H1 (cell line): ENCODE data around the gene GDPD5. TPM values are rescaled to one million over a fixed set of nuclear protein-coding genes. Genes with fewer than 3 reads are reported as not detected.

ENCODE experiments used
- EP300 ChIP-seq, 2 experiments: IDR thresholded peaks; 1 replicate in 1 of 2; 2 replicates in 1 of 2; pipeline ENCODE4 v1.6.1; 2011 to 2012; ENCODE audit warnings: low read depth in 2 of 2, low read length in 2 of 2, mild to moderate bottlenecking in 2 of 2, borderline replicate concordance in 1 of 2, inconsistent platforms in 1 of 2, moderate library complexity in 1 of 2
- GTF2F1 ChIP-seq: IDR thresholded peaks from 2 replicates; pipeline ENCODE4 v1.6.1; 2012; ENCODE audit warnings: low read depth, low read length, improper control_type of control experiment, borderline replicate concordance
- JUN ChIP-seq: IDR thresholded peaks from 2 replicates; pipeline ENCODE4 v1.6.1; 2011; ENCODE audit warnings: low read depth, mild to moderate bottlenecking, improper control_type of control experiment, low read length
- MAX ChIP-seq: IDR thresholded peaks from 2 replicates; pipeline ENCODE4 v1.6.1; 2012; ENCODE audit warnings: inconsistent platforms
- NANOG ChIP-seq: IDR thresholded peaks from 2 replicates; pipeline ENCODE4 v1.6.1; 2011; ENCODE audit warnings: low read length, low read depth, mild to moderate bottlenecking, inconsistent platforms; ENCODE audit not compliant: insufficient read depth, poor library complexity, severe bottlenecking
- polyA plus RNA-seq, 7 experiments: library from polyadenylated mRNA; depleted of rRNA in 3 of 7; stranded (reverse) in 5 of 7; unstranded in 2 of 7; fragments of >200 nt in 5 of 7; fragments of 200-250 nt in 2 of 7; gene quantifications; 1 replicate in 5 of 7; 2 replicates in 1 of 7; 4 replicates in 1 of 7; pipeline versions ENCODE4 v1.2.1 to v1.2.3, GENCODE V29; 2011 to 2013; ENCODE audit warnings: missing spikeins in 2 of 7, mixed read lengths in 2 of 7
- total RNA-seq: library from RNA; stranded (reverse); fragmentation: NEBNext Ultra II Directional; extraction: Animal tissue kit (Norgen Biotek cat#: 25700); gene quantifications from 2 replicates; pipeline ENCODE4 v1.2.1, GENCODE V29; 2021

Gene GDPD5
- total and polyA plus RNA-seq, 2 of the 8 experiments (the other 6 are each of a cell fraction or from before 2014, with no cell fraction given): 7.8 to 8.6 TPM

GRCh38 chr11:75525433-75526191 lies at the start of gene GDPD5 (continued):
- TF ChIP-seq MAX: no peak; the same call in 1 of the 2 replicates
- TF ChIP-seq JUN: no peak
- TF ChIP-seq GTF2F1: no peak
- TF ChIP-seq EP300 (IDR thresholded peaks at IDR 0.05; ENCODE audit: borderline replicate concordance in 1 of 2, low read depth in 2 of 2, low read length in 2 of 2): no peak
- peak; percentile 4 for TF ChIP-seq NANOG
